NCI-H1436 (cell line): ENCODE results near the gene CACNG3.
"Not testable (repeated sequence)": the region's sequence is repeated elsewhere in the genome, so short reads cannot be mapped to it uniquely, and the experiment has no call there.

Experiments used
- DNase-seq: peaks from one replicate; lab custom pipeline; 2025; lab: John Stamatoyannopoulos, UW

CACNG3 gene

GRCh38 chr16:24332582-24333090, 76.5 kb downstream of the CACNG3 start:
- no peak for DNase-seq

- no peak for DNase-seq
These were observed 80.4 kb downstream of the CACNG3 start for GRCh38 chr16:24336491-24336890.

- DNase-seq = no peak
These were observed 80.9 kb downstream of the CACNG3 start for GRCh38 chr16:24337013-24337412.

- not testable (repeated sequence) for DNase-seq
These were observed 87.7 kb downstream of the CACNG3 start for GRCh38 chr16:24343829-24344228.

GRCh38 chr16:24344784-24345183, 88.6 kb downstream of the CACNG3 start:
- DNase-seq = no peak

GRCh38 chr16:24345704-24346103, 89.6 kb downstream of the CACNG3 start:
- DNase-seq = no peak

- no peak for DNase-seq
These were observed 90.6 kb downstream of the CACNG3 start for GRCh38 chr16:24346734-24347133.

GRCh38 chr16:24347556-24347955, 91.4 kb downstream of the CACNG3 start:
- no peak for DNase-seq

GRCh38 chr16:24348545-24349290, 92.6 kb downstream of the CACNG3 start:
- no peak for DNase-seq

GRCh38 chr16:24349320-24349719, 93.2 kb downstream of the CACNG3 start:
- DNase-seq = no peak

GRCh38 chr16:24352746-24353145, 96.6 kb downstream of the CACNG3 start:
- no peak for DNase-seq

GRCh38 chr16:24353622-24354021, 97.5 kb downstream of the CACNG3 start:
- DNase-seq = no peak

GRCh38 chr16:24357511-24357910, 101.4 kb downstream of the CACNG3 start:
- DNase-seq = no peak

GRCh38 chr16:24358117-24358516, 102.0 kb downstream of the CACNG3 start:
- no peak for DNase-seq

- DNase-seq = no peak
These were observed 103.4 kb downstream of the CACNG3 start for GRCh38 chr16:24359490-24359889.

- no peak for DNase-seq
These were observed 104.8 kb downstream of the CACNG3 start for GRCh38 chr16:24360936-24361335.

- no peak for DNase-seq
These were observed 108.5 kb downstream of the CACNG3 start for GRCh38 chr16:24364596-24364995.

GRCh38 chr16:24367186-24367710, 111.1 kb downstream of the CACNG3 start:
- no peak for DNase-seq

- no peak for DNase-seq
These were observed 116.7 kb downstream of the CACNG3 start for GRCh38 chr16:24372824-24373223.

GRCh38 chr16:24378999-24379398, 122.9 kb downstream of the CACNG3 start:
- no peak for DNase-seq

GRCh38 chr16:24381470-24382118, 125.5 kb downstream of the CACNG3 start:
- no peak for DNase-seq

- DNase-seq = no peak
These were observed 126.8 kb downstream of the CACNG3 start for GRCh38 chr16:24382762-24383407.

- DNase-seq = no peak
These were observed 138.2 kb downstream of the CACNG3 start for GRCh38 chr16:24394341-24394740.
